Dedifferentiated amniotic fluid mesenchymal stem cell (primary cell): Measurements from ENCODE around the gene PTPRN2.
"Not testable (repeated sequence)": the region's sequence is repeated elsewhere in the genome, so short reads cannot be mapped to it uniquely, and the experiment has no call there.

ENCODE experiments used
- DNase-seq: peaks from one replicate; pipeline ENCODE4 v3.0.0-alpha.2; 2016; ENCODE audit errors: extremely low spot score

The PTPRN2 gene

GRCh38 chr7:158419238-158419785 is 168.3 kb downstream of the PTPRN2 start:
- DNase-seq, result no peak

GRCh38 chr7:158418395-158418794 is 169.2 kb downstream of the PTPRN2 start:
- DNase-seq, result not testable (repeated sequence)

GRCh38 chr7:158416283-158416933 is 171.2 kb downstream of the PTPRN2 start:
- DNase-seq, result no peak

GRCh38 chr7:158415316-158415715 is 172.3 kb downstream of the PTPRN2 start:
- DNase-seq, result no peak

GRCh38 chr7:158414486-158414961 is 173.1 kb downstream of the PTPRN2 start:
- no peak for DNase-seq

GRCh38 chr7:158414002-158414401 is 173.6 kb downstream of the PTPRN2 start:
- DNase-seq, result no peak

- DNase-seq, result no peak
These were observed 176.2 kb downstream of the PTPRN2 start for GRCh38 chr7:158411232-158411950.

GRCh38 chr7:158410720-158411119 is 176.9 kb downstream of the PTPRN2 start:
- no peak for DNase-seq

- no peak for DNase-seq
These were observed 177.8 kb downstream of the PTPRN2 start for GRCh38 chr7:158409816-158410330.

- no peak for DNase-seq
These were observed 178.5 kb downstream of the PTPRN2 start for GRCh38 chr7:158409120-158409519.

- no peak for DNase-seq
These were observed 179.2 kb downstream of the PTPRN2 start for GRCh38 chr7:158408318-158408920.

GRCh38 chr7:158407581-158408317 is 179.9 kb downstream of the PTPRN2 start:
- DNase-seq, result peak; percentile 24

GRCh38 chr7:158406801-158407200 is 180.8 kb downstream of the PTPRN2 start:
- DNase-seq, result no peak

- DNase-seq, result no peak
These were observed 181.3 kb downstream of the PTPRN2 start for GRCh38 chr7:158406364-158406763.

GRCh38 chr7:158405771-158406170 is 181.9 kb downstream of the PTPRN2 start:
- not testable (repeated sequence) for DNase-seq

- DNase-seq, result no peak
These were observed 182.3 kb downstream of the PTPRN2 start for GRCh38 chr7:158405324-158405723.

GRCh38 chr7:158404031-158404761 is 183.4 kb downstream of the PTPRN2 start:
- no peak for DNase-seq

- no peak for DNase-seq
These were observed 184.4 kb downstream of the PTPRN2 start for GRCh38 chr7:158403013-158403821.

GRCh38 chr7:158402471-158402870 is 185.2 kb downstream of the PTPRN2 start:
- DNase-seq, result no peak

GRCh38 chr7:158401826-158402225 is 185.8 kb downstream of the PTPRN2 start:
- DNase-seq, result no peak
